GM10266 (cell line): Measurements from ENCODE around the gene BCL11B.

Source experiments
- DNase-seq: peaks from one replicate; pipeline ENCODE4 v3.0.0; 2012; ENCODE audit errors: extremely low spot score
- TF ChIP-seq, protein P1 (sequence below): IDR thresholded peaks from 2 replicates; pipeline ENCODE4 v1.5.1; 2012; ENCODE audit warnings: mild to moderate bottlenecking, low read depth; ENCODE audit not compliant: control insufficient read depth, insufficient read depth; ENCODE audit errors: missing control alignments

Gene BCL11B

DNA sequence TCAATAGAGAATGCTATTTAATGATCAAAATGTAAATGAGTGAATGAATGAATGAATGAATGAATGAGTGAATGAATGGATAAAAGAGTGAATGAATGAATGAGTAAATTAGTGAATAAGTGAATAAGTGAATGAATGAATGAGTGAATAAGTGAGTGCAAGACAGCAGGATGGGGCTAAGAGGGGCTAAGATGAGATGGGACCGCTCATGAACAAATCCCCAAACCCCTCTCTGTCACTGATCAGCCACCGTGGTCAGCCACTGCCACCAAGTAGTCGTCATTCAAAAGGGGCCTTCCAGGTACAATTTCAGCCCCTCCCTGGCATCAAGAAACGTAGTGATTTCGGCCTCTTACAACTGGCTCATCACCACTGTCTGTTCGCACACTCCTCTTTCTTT lies 79.2 kb downstream of the BCL11B start:
- TF ChIP-seq, protein P1, sequence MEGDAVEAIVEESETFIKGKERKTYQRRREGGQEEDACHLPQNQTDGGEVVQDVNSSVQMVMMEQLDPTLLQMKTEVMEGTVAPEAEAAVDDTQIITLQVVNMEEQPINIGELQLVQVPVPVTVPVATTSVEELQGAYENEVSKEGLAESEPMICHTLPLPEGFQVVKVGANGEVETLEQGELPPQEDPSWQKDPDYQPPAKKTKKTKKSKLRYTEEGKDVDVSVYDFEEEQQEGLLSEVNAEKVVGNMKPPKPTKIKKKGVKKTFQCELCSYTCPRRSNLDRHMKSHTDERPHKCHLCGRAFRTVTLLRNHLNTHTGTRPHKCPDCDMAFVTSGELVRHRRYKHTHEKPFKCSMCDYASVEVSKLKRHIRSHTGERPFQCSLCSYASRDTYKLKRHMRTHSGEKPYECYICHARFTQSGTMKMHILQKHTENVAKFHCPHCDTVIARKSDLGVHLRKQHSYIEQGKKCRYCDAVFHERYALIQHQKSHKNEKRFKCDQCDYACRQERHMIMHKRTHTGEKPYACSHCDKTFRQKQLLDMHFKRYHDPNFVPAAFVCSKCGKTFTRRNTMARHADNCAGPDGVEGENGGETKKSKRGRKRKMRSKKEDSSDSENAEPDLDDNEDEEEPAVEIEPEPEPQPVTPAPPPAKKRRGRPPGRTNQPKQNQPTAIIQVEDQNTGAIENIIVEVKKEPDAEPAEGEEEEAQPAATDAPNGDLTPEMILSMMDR: no peak
- DNase-seq: no peak

GRCh38 chr14:99192028-99192621 lies 79.9 kb downstream of the BCL11B start:
- no peak for DNase-seq
- TF ChIP-seq, protein P1: no peak

GRCh38 chr14:99191395-99192027 lies 80.5 kb downstream of the BCL11B start:
- TF ChIP-seq, protein P1: no peak
- no peak for DNase-seq

- TF ChIP-seq, protein P1: no peak
- DNase-seq: no peak
Measured at GRCh38 chr14:99190696-99191394, 81.2 kb downstream of the BCL11B start.

DNA sequence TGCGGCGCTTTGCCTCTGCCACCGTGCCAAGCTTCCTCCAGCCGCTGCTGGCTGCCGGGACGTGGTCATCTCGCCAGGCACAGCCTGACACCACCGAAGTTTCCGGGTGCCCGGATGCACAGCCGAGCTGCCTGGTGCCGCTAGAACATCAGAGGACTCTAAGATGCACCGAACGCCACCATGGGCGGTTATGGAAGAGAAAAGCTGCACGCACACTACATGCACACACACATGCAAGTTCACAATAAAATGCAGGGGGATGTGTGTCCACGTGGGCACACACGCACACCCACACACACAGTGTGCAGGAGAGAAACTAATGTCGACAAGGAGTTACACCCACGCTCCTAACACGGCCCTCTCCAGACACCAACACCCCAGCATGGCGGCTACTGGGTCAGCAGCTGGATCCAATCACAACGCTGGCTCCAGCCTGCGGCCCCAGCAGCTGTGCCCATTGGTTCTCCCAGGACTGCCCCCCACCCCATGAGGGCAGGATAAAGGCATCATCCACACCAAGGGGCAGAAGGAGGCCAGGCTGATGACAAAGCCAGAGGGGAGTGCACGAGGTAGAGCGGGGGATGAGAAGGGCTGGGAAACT lies 82.7 kb downstream of the BCL11B start:
- no peak for DNase-seq
- TF ChIP-seq, protein P1: no peak

DNA sequence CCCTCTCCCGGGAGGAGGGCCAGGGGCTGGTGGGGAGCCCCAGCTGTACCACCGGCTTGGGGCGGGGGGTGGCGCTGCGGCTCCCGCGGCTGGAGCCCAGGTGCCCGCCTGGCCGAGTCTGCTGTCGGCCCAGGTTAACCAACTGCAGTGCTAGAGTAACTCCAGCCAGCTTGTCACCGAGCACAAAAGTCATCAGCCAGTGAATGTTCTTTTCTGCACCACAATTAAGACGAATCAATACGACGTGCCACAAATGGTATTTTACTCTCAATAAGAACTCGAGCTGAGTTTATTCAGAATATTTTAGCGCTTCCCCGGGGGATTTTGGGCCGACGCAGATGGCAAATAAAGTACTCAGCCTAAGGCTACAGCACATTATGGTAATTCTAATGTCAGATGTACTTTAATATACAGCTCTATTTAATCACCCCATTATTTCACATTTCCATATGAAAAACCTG lies 83.2 kb downstream of the BCL11B start:
- no peak for DNase-seq

More for the DNA sequence above, 83.2 kb downstream of the BCL11B start:
- TF ChIP-seq, protein P1: no peak
